HG02973 (cell line): ENCODE measurements around the gene RECQL.
"Not testable (repeated sequence)": the region's sequence is repeated elsewhere in the genome, so short reads cannot be mapped to it uniquely, and the experiment has no call there.

Experiments used
- ATAC-seq: cut with Tn5 transposase; IDR thresholded peaks from one replicate; pipeline ENCODE4 v1.9.1; 2021; ENCODE audit warnings: moderate library complexity; ENCODE audit not compliant: unreplicated experiment

Gene RECQL

GRCh38 chr12:21429994-21430393, 71.4 kb downstream of the RECQL start:
- ATAC-seq = no peak

DNA sequence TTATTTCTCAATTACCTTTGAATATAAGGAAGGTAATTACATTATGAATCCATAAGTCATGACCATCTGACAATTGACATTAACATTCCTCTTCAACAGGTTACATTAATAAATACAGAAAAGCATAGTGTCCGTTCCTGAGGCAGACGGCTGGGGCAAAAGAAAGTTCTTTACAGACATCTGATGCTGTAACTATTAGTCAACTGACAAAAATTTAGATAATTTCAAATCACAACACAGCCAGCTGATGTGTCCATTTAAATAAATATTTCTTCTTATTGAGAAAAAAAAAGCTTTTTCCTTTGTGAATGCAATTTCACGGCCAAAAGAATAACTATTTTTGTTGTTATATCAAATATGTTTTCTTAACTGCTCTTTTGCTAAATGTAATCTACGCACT, 73.2 kb downstream of the RECQL start:
- no peak for ATAC-seq

DNA sequence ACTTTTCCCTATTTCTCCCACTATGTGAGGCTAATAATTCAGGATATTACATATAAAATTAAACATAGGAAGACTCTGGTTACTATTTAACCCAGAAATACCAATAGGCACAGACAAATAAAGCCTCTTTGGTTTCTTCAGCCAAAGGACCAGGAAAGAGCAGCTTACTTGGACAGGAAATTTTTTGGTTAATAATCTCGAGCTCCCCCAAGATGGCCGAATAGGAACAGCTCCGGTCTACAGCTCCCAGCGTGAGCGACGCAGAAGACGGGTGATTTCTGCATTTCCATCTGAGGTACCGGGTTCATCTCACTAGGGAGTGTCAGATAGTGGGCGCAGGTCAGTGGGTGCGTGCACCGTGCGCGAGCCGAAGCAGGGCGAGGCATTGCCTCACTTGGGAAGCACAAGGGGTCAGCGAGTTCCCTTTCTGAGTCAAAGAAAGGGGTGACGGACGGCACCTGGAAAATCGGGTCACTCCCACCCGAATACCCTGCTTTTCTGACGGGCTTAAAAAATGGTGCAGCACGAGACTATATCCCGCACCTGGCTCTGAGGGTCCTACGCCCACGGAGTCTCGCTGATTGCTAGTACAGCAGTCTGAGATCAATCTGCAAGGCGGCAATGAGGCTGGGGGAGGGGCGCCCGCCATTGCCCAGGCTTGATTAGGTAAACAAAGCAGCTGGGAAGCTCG, 82.3 kb downstream of the RECQL start:
- not testable (repeated sequence) for ATAC-seq
